G401 (cell line): Measurements from ENCODE around the gene HBQ1. TPM values are rescaled to one million over a fixed set of nuclear protein-coding genes. Genes with fewer than 3 reads are reported as not detected.
"Not testable (repeated sequence)": the region's sequence is repeated elsewhere in the genome, so short reads cannot be mapped to it uniquely, and the experiment has no call there.

Source experiments
- DNase-seq: peaks from one replicate; pipeline ENCODE4 v3.0.0-alpha.2; 2015; ENCODE audit warnings: low spot score
- in situ Hi-C: cut with HindIII; loops from 2 replicates; pipeline ENCODE4 v1.10.0; 2016; ENCODE audit warnings: low sequenced_read_pairs, mixed read lengths
- total RNA-seq: library from RNA; depleted of rRNA; stranded (reverse); fragments of >200 nt; shearing (Covaris generic); gene quantifications from 2 replicates; pipeline ENCODE4 v1.2.3, GENCODE V29; 2014

The HBQ1 gene
- total RNA-seq, 1 experiment from 2014 or later, result 19.9 TPM

GRCh38 chr16:189604-190186 lies 9.4 kb downstream of the HBQ1 start:
- DNase-seq, result no peak
- in situ Hi-C loops, result no loop called here

DNA sequence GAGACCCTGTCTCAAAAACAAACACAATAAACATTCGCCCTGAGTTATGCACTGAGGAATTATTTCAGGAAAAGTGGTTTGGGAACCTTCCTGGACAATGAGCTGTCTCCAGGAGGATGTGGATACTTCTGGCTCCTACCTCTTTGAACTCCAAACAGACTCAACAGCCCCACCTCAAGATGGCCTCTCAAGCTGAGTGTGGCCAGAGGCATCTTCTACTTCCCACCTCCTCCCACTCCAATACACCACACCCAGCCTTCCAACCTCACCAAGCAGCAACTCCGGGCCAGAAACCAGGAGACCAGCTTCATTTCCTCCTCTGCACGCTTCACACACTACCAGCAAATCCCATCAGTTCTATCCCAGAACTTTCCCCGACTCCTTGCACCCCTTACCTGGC lies 11.6 kb downstream of the HBQ1 start:
- no peak for DNase-seq
- in situ Hi-C loops, result no loop called here

GRCh38 chr16:192686-193085 lies 12.4 kb downstream of the HBQ1 start:
- DNase-seq, result no peak
- in situ Hi-C loops, result no loop called here

DNA sequence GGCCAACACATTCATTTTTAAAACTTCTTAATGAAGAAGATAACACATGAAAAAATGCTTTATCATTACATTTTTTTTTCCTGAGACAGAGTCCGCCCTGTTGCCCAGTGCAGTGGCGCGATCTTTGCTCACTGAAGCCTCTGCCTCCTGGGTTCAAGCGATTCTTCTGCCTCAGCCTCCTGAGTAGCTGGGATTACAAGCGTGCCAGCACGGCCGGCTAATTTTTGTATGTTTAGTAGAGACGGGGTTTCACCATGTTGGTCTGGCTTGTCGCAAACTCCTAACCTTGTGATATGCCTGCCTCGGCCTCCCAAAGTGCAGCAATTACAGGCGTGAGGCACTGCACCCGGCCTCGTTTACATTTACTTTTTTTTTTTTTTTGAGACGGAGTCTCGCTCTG lies 13.2 kb downstream of the HBQ1 start:
- in situ Hi-C loops, result no loop called here
- DNase-seq, result no peak

GRCh38 chr16:194516-194915 lies 14.3 kb downstream of the HBQ1 start:
- no peak for DNase-seq
- in situ Hi-C loops, result no loop called here

DNA sequence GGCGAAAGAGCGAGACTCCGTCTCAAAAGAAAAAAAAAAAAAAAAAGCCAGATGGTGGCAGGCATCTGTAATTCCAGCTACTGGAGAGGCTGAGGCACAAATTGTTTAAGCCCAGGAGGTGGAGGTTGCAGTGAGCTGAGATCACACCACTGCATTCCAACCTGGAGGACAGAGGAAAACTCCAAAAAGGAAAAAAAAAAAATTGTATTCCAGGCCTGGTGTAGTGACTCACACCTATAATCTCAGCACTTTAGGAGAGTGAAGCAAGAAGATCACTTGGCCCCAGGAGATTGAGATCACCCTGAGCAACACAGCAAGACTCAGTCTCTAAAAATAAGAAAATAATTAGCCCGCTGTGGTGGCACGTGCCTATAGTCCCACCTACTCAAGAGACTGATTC lies 20.1 kb downstream of the HBQ1 start:
- in situ Hi-C loops, result no loop called here
- no peak for DNase-seq

GRCh38 chr16:203246-203645 lies 23.0 kb downstream of the HBQ1 start:
- in situ Hi-C loops, result no loop called here
- DNase-seq, result no peak

GRCh38 chr16:204046-204445 lies 23.8 kb downstream of the HBQ1 start:
- in situ Hi-C loops, DNase-seq: not testable (repeated sequence)

DNA sequence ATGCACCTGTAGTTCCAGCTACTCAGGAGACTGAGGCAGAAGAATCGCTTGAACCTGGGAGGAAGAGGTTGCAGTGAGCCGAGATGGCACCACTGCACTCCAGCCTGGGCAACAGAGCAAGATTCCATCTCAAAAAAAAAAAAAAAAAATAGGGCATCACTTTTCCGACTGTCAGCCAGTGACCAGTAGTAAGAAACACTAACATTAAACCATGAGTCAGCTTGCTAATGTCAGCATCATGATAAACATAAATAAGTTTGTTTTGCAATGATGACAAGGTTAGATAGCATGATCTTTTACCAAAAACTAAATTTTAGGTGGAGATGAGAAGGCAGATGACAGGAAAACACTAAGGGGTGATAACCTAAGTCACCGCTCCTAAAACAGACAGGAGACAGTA lies 29.1 kb downstream of the HBQ1 start:
- in situ Hi-C loops, DNase-seq: not testable (repeated sequence)

DNA sequence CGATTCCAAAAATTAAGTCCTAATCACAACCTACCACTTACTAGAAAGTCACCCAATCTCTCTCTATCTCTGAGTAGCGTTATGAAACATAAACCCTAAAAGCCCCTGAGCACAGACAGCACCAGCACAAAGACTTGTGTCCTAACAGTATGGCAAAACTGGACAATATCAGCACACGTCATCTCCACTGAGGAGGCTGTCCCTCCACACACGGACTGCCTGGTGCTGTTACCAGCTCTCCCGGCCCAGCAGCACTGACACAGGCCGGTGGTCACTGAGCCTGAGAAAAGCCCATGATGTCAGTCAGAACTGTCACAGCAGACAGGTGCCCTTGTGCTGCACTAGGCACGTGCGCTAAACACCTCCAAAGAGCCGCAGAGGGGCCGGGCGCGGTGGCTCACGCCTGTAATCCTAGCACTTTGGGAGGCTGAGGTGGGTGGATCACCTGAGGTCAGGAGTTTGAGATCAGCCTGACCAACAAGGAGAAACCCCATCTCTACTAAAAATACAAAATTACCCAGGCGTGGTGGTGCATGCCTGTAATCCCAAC lies 31.4 kb downstream of the HBQ1 start:
- DNase-seq, in situ Hi-C loops: not testable (repeated sequence)

DNA sequence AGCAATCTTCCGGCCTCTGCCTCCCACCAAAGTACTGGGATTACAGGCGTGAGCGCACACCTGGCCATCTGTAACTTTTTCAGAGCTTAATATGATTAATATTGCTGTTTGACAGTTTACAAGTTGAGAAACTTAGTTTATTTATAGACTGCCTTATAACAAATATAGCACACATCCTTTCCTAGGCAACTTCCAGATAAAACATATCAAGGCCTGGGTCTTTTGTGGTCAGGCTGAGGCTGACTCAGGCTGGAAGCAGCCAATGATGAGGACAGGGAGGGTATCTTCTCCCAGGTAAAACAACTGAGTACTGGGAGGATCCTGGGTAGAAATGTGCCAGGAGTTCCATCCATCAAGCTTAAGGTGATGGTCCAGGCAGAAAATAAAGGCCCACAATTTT lies 32.7 kb downstream of the HBQ1 start:
- in situ Hi-C loops, result no loop called here

DNA sequence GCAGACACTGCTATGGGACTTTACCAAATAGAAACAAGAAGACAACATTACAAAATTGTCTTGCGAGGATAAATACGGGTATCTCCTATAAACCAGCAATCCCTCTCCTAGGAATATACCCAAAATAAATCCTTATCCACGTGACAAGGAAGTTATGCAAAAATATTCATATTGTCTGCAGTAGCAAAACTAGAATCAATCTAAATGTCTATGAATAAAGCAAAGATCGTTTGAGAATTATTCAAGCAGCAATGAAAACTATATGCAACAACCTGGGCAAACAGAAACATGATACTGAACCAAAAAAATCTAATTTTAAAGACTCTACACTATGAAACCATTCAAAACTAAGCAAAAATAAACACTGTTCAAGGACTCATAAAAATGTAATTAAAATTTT lies 39.8 kb downstream of the HBQ1 start:
- in situ Hi-C loops, result no loop called here
- DNase-seq, result no peak

More for the DNA sequence above, 32.7 kb downstream of the HBQ1 start:
- no peak for DNase-seq

- DNase-seq, result no peak
- in situ Hi-C loops, result no loop called here
Observed at GRCh38 chr16:228151-228851, 48.0 kb downstream of the HBQ1 start.

GRCh38 chr16:228852-229730 lies 48.8 kb downstream of the HBQ1 start, which contains the start of gene LUC7L:
Gene LUC7L, minus strand, starts transcription at chr16:229449. Its CDS starts 110 bp downstream, at chr16:229339.
- DNase-seq, result peak; percentile 88
- in situ Hi-C loops, result no loop called here

GRCh38 chr16:229731-230281 lies 49.5 kb downstream of the HBQ1 start:
- no peak for DNase-seq
- in situ Hi-C loops, result no loop called here

DNA sequence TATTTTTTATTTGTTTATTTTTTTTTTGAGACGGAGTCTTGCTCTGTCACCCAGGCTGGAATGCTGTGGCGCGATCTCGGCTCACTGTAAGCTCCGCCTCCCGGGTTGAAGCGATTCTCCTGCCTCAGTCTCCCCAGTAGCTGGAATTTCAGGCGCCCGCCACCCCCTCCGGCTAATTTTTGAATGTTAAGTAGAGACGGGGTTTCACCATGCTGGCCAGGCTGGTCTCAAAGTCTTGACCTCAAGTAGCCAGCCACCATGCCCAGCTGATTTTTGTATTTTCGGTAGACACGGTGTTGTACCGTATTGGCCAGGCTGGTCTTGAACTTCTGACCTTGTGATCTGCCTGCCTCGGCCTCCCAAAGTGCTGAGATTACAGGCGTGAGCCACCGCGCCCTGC lies 50.1 kb downstream of the HBQ1 start:
- in situ Hi-C loops, DNase-seq: not testable (repeated sequence)
